SK-N-SH treated with all-trans-retinoic acid at 6 μM for 48 hours (cell line): ENCODE data around the gene KLHL6.

Experiments used
- ATAC-seq: fragments of 200-7000 bp; cut with Tn5 transposase; 3 replicates; pipeline ENCODE4 v1.9.1; 2020; ENCODE audit warnings: mild to moderate bottlenecking, moderate library complexity
- ARNTL ChIP-seq: fragments of 450-650 bp; formaldehyde crosslinking; IDR thresholded peaks from 2 replicates; pipeline ENCODE4 v1.5.0; 2020; ENCODE audit warnings: low read depth, mild to moderate bottlenecking, moderate library complexity, borderline replicate concordance
- CREB5 ChIP-seq: fragments of 250-450 bp; sonication (Bioruptor Pico); IDR thresholded peaks from 2 replicates; pipeline ENCODE4 v1.5.1; 2020; ENCODE audit warnings: low read depth, mild to moderate bottlenecking, moderate library complexity
- CSDC2 ChIP-seq: fragments of 250-450 bp; sonication (Bioruptor Pico); IDR thresholded peaks from 2 replicates; pipeline ENCODE4 v1.5.0; 2020; ENCODE audit warnings: mild to moderate bottlenecking, moderate library complexity
- CSRNP3 ChIP-seq: fragments of 250-450 bp; sonication (Bioruptor Pico); IDR thresholded peaks from 2 replicates; pipeline ENCODE4 v1.5.1; 2021; ENCODE audit warnings: mild to moderate bottlenecking, moderate library complexity
- ESRRG ChIP-seq: fragments of 250-450 bp; sonication (Bioruptor Pico); IDR thresholded peaks from 2 replicates; pipeline ENCODE4 v1.6.1; 2021; ENCODE audit warnings: mild to moderate bottlenecking
- ISL1 ChIP-seq: fragments of 250-450 bp; sonication (Bioruptor Pico); IDR thresholded peaks from 2 replicates; pipeline ENCODE4 v2.1.2; 2022; ENCODE audit warnings: mild to moderate bottlenecking, moderate library complexity
- OSR1 ChIP-seq: fragments of 250-450 bp; sonication (Bioruptor Pico); IDR thresholded peaks from 2 replicates; pipeline ENCODE4 v1.8.0; 2022; ENCODE audit warnings: moderate library complexity, mild to moderate bottlenecking, inconsistent platforms
- PATZ1 ChIP-seq: fragments of 250-450 bp; sonication (Bioruptor Pico); IDR thresholded peaks from 2 replicates; pipeline ENCODE4 v1.8.0; 2020; ENCODE audit warnings: mild to moderate bottlenecking, moderate library complexity, borderline replicate concordance
- POU6F1 ChIP-seq: fragments of 250-450 bp; sonication (Bioruptor Pico); IDR thresholded peaks from 2 replicates; pipeline ENCODE4 v1.8.0; 2021; ENCODE audit warnings: low read depth, mild to moderate bottlenecking, moderate library complexity, borderline replicate concordance
- PPARA ChIP-seq: fragments of 250-450 bp; sonication (Bioruptor Pico); IDR thresholded peaks from 2 replicates; pipeline ENCODE4 v1.5.0; 2020; ENCODE audit warnings: mild to moderate bottlenecking, borderline replicate concordance
- RARB ChIP-seq: fragments of 250-450 bp; sonication (Bioruptor Pico); IDR thresholded peaks from 2 replicates; pipeline ENCODE4 v1.8.0; 2021; ENCODE audit warnings: mild to moderate bottlenecking, moderate library complexity
- SNAI2 ChIP-seq: fragments of 250-450 bp; sonication (Bioruptor Pico); IDR thresholded peaks from 2 replicates; pipeline ENCODE4 v1.5.0; 2020; ENCODE audit warnings: mild to moderate bottlenecking, moderate library complexity
- TCF4 ChIP-seq: fragments of 250-450 bp; sonication (Bioruptor Pico); IDR thresholded peaks from 2 replicates; pipeline ENCODE4 v1.8.0; 2021; ENCODE audit warnings: mild to moderate bottlenecking, moderate library complexity, borderline replicate concordance
- TOX ChIP-seq: fragments of 250-450 bp; sonication (Bioruptor Pico); IDR thresholded peaks from 2 replicates; pipeline ENCODE4 v1.8.0; 2021; ENCODE audit warnings: mild to moderate bottlenecking, moderate library complexity, borderline replicate concordance
- TSHZ2 ChIP-seq: fragments of 250-450 bp; sonication (Bioruptor Pico); IDR thresholded peaks from 2 replicates; pipeline ENCODE4 v1.5.0; 2020; ENCODE audit warnings: mild to moderate bottlenecking, moderate library complexity
- ZC3H10 ChIP-seq: fragments of 250-450 bp; sonication (Bioruptor Pico); IDR thresholded peaks from 2 replicates; pipeline ENCODE4 v1.5.1; 2021; ENCODE audit warnings: mild to moderate bottlenecking, moderate library complexity
- ZFP30 ChIP-seq: fragments of 450-650 bp; formaldehyde crosslinking; IDR thresholded peaks from 2 replicates; pipeline ENCODE4 v1.5.0; 2022; ENCODE audit warnings: mild to moderate bottlenecking, moderate library complexity
- ZNF565 ChIP-seq: fragments of 450-650 bp; formaldehyde crosslinking; conservative IDR thresholded peaks from 2 replicates; pipeline ENCODE4 v1.5.0; 2020; ENCODE audit warnings: low read depth, mild to moderate bottlenecking, moderate library complexity
- ZNF70 ChIP-seq: fragments of 450-650 bp; formaldehyde crosslinking; IDR thresholded peaks from 2 replicates; pipeline ENCODE4 v1.5.0; 2020; ENCODE audit warnings: mild to moderate bottlenecking, moderate library complexity

Gene KLHL6

GRCh38 chr3:183590442-183590841 is 34.9 kb upstream of the KLHL6 start:
- TF ChIP-seq ZC3H10 (no peak), TSHZ2 (no peak), CSRNP3 (no peak), ZNF70 (CRISPR knock-in tag) (no peak), ISL1 (CRISPR knock-in tag) (no peak), CREB5 (no peak), ZFP30 (CRISPR knock-in tag) (no peak), TOX (CRISPR knock-in tag) (no peak), SNAI2 (CRISPR knock-in tag) (no peak), PATZ1 (CRISPR knock-in tag) (no peak), PPARA (CRISPR knock-in tag) (no peak), TCF4 (no peak), ARNTL (CRISPR knock-in tag) (no peak), RARB (CRISPR knock-in tag) (no peak), OSR1 (CRISPR knock-in tag) (no peak)

GRCh38 chr3:183587336-183587735 is 31.8 kb upstream of the KLHL6 start:
- ATAC-seq: no peak
- no peak for TF ChIP-seq SNAI2 (CRISPR knock-in tag)

More at GRCh38 chr3:183590442-183590841, 34.9 kb upstream of the KLHL6 start:
- ATAC-seq: no peak

- TF ChIP-seq PATZ1 (CRISPR knock-in tag) (no peak), TOX (CRISPR knock-in tag) (no peak), OSR1 (CRISPR knock-in tag) (no peak), ZFP30 (CRISPR knock-in tag) (no peak), ZC3H10 (no peak), ESRRG (CRISPR knock-in tag) (no peak), ZNF565 (no peak), ISL1 (CRISPR knock-in tag) (no peak), POU6F1 (CRISPR knock-in tag) (no peak), ZNF70 (CRISPR knock-in tag) (no peak), PPARA (CRISPR knock-in tag) (no peak), ARNTL (CRISPR knock-in tag) (no peak), RARB (CRISPR knock-in tag) (no peak), TCF4 (no peak), CSRNP3 (no peak), SNAI2 (CRISPR knock-in tag) (no peak), CSDC2 (no peak)
- TF ChIP-seq, all 23 proteins: peak for 0
- ATAC-seq: no peak
These were observed 31.0 kb upstream of the KLHL6 start for GRCh38 chr3:183586477-183586876.
